Endothelial cell of umbilical vein (primary cell): ENCODE measurements around the gene LIN28B. TPM values are rescaled to one million over a fixed set of nuclear protein-coding genes. Genes with fewer than 3 reads are reported as not detected.

Source experiments
- Bru-seq: library from RNA; stranded (reverse); fragments of 400-500 nt; gene quantifications from one replicate; lab custom pipeline; 2021; lab: Mats Ljungman, UMichigan
- BruChase-seq, 2 experiments: library from RNA; stranded (reverse); fragments of 400-500 nt; gene quantifications; one replicate each; lab custom pipeline; 2021; lab: Mats Ljungman, UMichigan
- BruUV-seq: library from RNA; stranded (reverse); fragments of 400-500 nt; replicated peaks from 2 replicates; lab custom pipeline; 2021; lab: Mats Ljungman, UMichigan
- CTCF ChIA-PET: fragments of 300-600, 350-600 bp; sonication (Branson Sonifier 250); formaldehyde crosslinking; loops from one replicate; lab custom pipeline; 2021; ENCODE audit warnings: antibody characterized with exemption, inconsistent platforms; lab: Charles Lee
- POLR2A ChIA-PET: fragments of 300-600, 350-600 bp; sonication (Branson Sonifier 250); formaldehyde crosslinking; loops from one replicate; lab custom pipeline; 2021; ENCODE audit warnings: antibody characterized with exemption, inconsistent platforms; lab: Charles Lee
- DNase-seq: peaks from one replicate; pipeline ENCODE4 v3.0.0-alpha.2; 2011; ENCODE audit warnings: low read depth, low spot score
- FAIRE-seq: peaks from 2 replicates; lab custom pipeline; 2011; peaks lifted over from hg19 to GRCh38; lab: Jason Lieb, UNC
- H2AFZ ChIP-seq: 2 replicates; pipeline ENCODE4 v1.6.0; 2012; ENCODE audit warnings: low read depth, low read length, control low read depth, inconsistent platforms
- H3K27ac ChIP-seq: 2 replicates; pipeline ENCODE4 v1.5.1; 2011; ENCODE audit warnings: low read depth, mild to moderate bottlenecking, control low read depth, low read length, moderate library complexity; ENCODE audit not compliant: insufficient read depth
- H3K27me3 ChIP-seq, 2 experiments: 2 replicates each; pipeline versions ENCODE4 v1.6.0 to v1.6.1; 2011; ENCODE audit warnings: low read length in 2 of 2, mixed read lengths in 1 of 2; ENCODE audit not compliant: control insufficient read depth in 2 of 2, insufficient read depth in 2 of 2
- H3K36me3 ChIP-seq, 2 experiments: 2 replicates in 1 of 2; 3 replicates in 1 of 2; pipeline ENCODE4 v1.5.1; 2011; ENCODE audit warnings: low read length in 2 of 2, mild to moderate bottlenecking in 1 of 2, moderate library complexity in 1 of 2; ENCODE audit not compliant: control insufficient read depth in 2 of 2, insufficient read depth in 2 of 2; ENCODE audit errors: extremely low read depth in 1 of 2
- H3K4me1 ChIP-seq: 3 replicates; pipeline ENCODE4 v1.5.1; 2011; ENCODE audit warnings: mild to moderate bottlenecking, low read length; ENCODE audit not compliant: control insufficient read depth, insufficient read depth; ENCODE audit errors: extremely low read depth
- H3K4me2 ChIP-seq: 2 replicates; pipeline ENCODE4 v1.6.1; 2011; ENCODE audit warnings: low read length, control low read depth, mixed read lengths; ENCODE audit not compliant: insufficient read depth
- H3K4me3 ChIP-seq, 3 experiments: fragments of 200-600 bp in 1 of 3; sonication (generic), shearing (Covaris generic) in 1 of 3; replicated peaks in 1 of 3; 2 replicates each; pipeline ENCODE4 v1.5.1; 2011 to 2016; ENCODE audit warnings: control low read depth in 3 of 3, low read length in 3 of 3, mild to moderate bottlenecking in 2 of 3, inconsistent platforms in 1 of 3, low read depth in 1 of 3, moderate library complexity in 1 of 3; ENCODE audit not compliant: insufficient read depth in 1 of 3
- H3K79me2 ChIP-seq: 2 replicates; pipeline ENCODE4 v1.6.0; 2012; ENCODE audit warnings: low read length, inconsistent platforms; ENCODE audit not compliant: control insufficient read depth, insufficient read depth
- H3K9ac ChIP-seq: replicated peaks from 2 replicates; pipeline ENCODE3; 2011; ENCODE audit warnings: low read length, control low read depth; ENCODE audit not compliant: insufficient read depth; ENCODE audit errors: extremely low read depth
- H3K9me1 ChIP-seq: replicated peaks from 3 replicates; pipeline ENCODE4 v1.6.0; 2011; ENCODE audit warnings: mild to moderate bottlenecking, low read length; ENCODE audit not compliant: control insufficient read depth, insufficient read depth; ENCODE audit errors: extremely low read depth
- H3K9me3 ChIP-seq: replicated peaks from 2 replicates; pipeline ENCODE4 v1.5.1; 2012; ENCODE audit warnings: low read length, inconsistent platforms; ENCODE audit not compliant: control insufficient read depth, insufficient read depth
- H4K20me1 ChIP-seq: replicated peaks from 2 replicates; pipeline ENCODE3; 2011; ENCODE audit warnings: mild to moderate bottlenecking, low read length; ENCODE audit not compliant: control insufficient read depth, insufficient read depth; ENCODE audit errors: extremely low read depth
- EZH2 ChIP-seq: IDR thresholded peaks from 2 replicates; pipeline ENCODE4 v1.6.1; 2012; ENCODE audit warnings: borderline replicate concordance, low read depth, mild to moderate bottlenecking, moderate library complexity, low read length, inconsistent platforms; ENCODE audit not compliant: severe bottlenecking
- dilution Hi-C: fragments of 300-500 bp; cut with MboI; formaldehyde crosslinking; loops from one replicate; pipeline ENCODE4 v1.15.0; 2019; ENCODE audit warnings: low sequenced_read_pairs; ENCODE audit not compliant: extremely low pct_ligation_motif_present
- intact Hi-C: fragments of 100-400 bp; cut with micrococcal nuclease; formaldehyde crosslinking; loops from one replicate; pipeline ENCODE4 v1.10.0; 2022
- long read RNA-seq: library from polyadenylated mRNA; stranded (forward); transcript quantifications from one replicate; pipeline ENCODE4 v2.0.0, GENCODE V29; 2021
- polyA minus RNA-seq, 3 experiments: library from RNA; depleted of rRNA, polyadenylated mRNA; stranded (reverse); fragments of >200 nt; gene quantifications; 1 replicate in 1 of 3; 2 replicates in 2 of 3; pipeline ENCODE4 v1.2.3, GENCODE V29; 2011
- polyA plus RNA-seq, 4 experiments: library from polyadenylated mRNA; depleted of rRNA in 3 of 4; stranded (reverse) in 3 of 4; unstranded in 1 of 4; fragments of >200 nt; gene quantifications; 2 replicates each; pipeline versions ENCODE4 v1.2.1 to v1.2.3, GENCODE V29; 2011 to 2012; ENCODE audit warnings: missing spikeins in 1 of 4
- total RNA-seq: library from RNA; stranded (reverse); gene quantifications from 2 replicates; pipeline ENCODE4 v1.2.3, GENCODE V29; 2021
- TF ChIP-seq, protein P1 (sequence below), 2 donors: IDR thresholded peaks; 1 replicate in 1 of 2; 2 replicates in 1 of 2; pipeline ENCODE4 v1.5.1; 2011; ENCODE audit warnings: low read length in 2 of 2, mild to moderate bottlenecking in 2 of 2, moderate library complexity in 2 of 2, control low read depth in 1 of 2, inconsistent platforms in 1 of 2, low read depth in 1 of 2; ENCODE audit not compliant: insufficient read depth in 1 of 2; ENCODE audit errors: extremely low read depth in 1 of 2

The LIN28B gene, protein sequence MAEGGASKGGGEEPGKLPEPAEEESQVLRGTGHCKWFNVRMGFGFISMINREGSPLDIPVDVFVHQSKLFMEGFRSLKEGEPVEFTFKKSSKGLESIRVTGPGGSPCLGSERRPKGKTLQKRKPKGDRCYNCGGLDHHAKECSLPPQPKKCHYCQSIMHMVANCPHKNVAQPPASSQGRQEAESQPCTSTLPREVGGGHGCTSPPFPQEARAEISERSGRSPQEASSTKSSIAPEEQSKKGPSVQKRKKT
- not detected in 2 replicates for total RNA-seq
- not detected in 2 replicates for polyA plus RNA-seq
- polyA plus RNA-seq (2011; cell fraction: cytosol; rRNA removed), result not detected in 2 replicates
- polyA plus RNA-seq (2011; cell fraction: nucleus; rRNA removed), result 0.05 TPM in 1 of 2 replicates, not detected in the other
- 0.04 TPM in 1 of 2 replicates, not detected in the other for polyA plus RNA-seq (2012)
- 0.32 and 0.59 TPM in 2 replicates for polyA minus RNA-seq
- not detected for polyA minus RNA-seq (2011; cell fraction: cytosol; rRNA and poly(A)+ RNA removed)
- polyA minus RNA-seq (2011; cell fraction: nucleus; rRNA and poly(A)+ RNA removed), result not detected in 2 replicates
- Bru-seq, nascent RNA, result percentile 10 among the genes with signal in this experiment
- BruChase-seq, experiment 1, labeled RNA remaining after a 6-hour chase, result percentile 10 among the genes with signal in this experiment
- percentile 11 among the genes with signal in this experiment for BruChase-seq, experiment 2, labeled RNA remaining after a 2-hour chase
- long read RNA-seq, result 0 reads

DNA sequence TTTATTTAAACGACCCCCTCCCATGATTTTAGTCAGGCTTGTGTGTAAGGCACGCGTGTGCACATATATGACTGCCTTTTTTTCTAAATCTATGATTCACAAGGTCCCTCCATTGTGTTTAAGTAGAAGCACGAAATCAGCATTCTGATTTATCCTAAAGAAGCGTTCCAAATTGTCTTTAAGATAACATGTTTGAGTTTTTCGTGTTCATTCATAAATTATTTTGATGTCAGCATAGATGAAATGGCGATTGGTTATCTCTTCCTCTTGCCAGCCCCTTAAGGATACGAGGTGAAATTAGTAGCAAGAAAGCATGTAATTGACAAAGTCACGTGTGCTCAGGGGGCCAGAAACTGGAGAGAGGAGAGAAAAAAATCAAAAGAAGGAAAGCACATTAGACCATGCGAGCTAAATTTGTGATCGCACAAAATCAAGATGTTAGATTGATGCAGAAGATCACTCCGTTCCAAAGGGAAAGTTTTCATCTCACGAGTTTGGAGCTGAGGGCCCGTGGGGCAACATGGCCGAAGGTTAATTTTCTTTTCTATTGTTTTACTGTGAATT, at the start of gene LIN28B:
LIN28B (plus strand) TSS at position 377 of the 564 bp plus-strand sequence; CDS start at position 521, 144 bp downstream.
- no peaks in the 10 kb centered on the region for H3K36me3 ChIP-seq
- ChIA-PET CTCF (interaction anchor here (1.8 kb wide), 1 partner anchor 16 kb away, joined by 3 read pairs; no protein-coding TSS in a partner anchor), POLR2A (no interaction called here)
- no peaks in the 10 kb centered on the region for H3K9me1 ChIP-seq
- DNase-seq (no peak), FAIRE-seq (no peak)
- H3K79me2 ChIP-seq, result no peaks in the 10 kb centered on the region
- no peak within 1 kb of the TSS for H3K4me3 ChIP-seq
- H3K4me2 ChIP-seq, result peak within 1 kb of the TSS; percentile 55
- H3K27me3 ChIP-seq, result peaks cover 57 to 81% of the 10 kb centered on the region in 2 experiments
- peaks cover 6% of the 10 kb centered on the region for H3K4me1 ChIP-seq
- intact Hi-C loops, result no loop called here
- no peak within 1 kb of the TSS for H3K9ac ChIP-seq
- H3K9me3 ChIP-seq, result no peaks in the 10 kb centered on the region
- H3K27ac ChIP-seq, result no peak within 1 kb of the TSS
- no peak within 1 kb of the TSS for H2AFZ ChIP-seq
- dilution Hi-C loops, result no loop called here
- TF ChIP-seq EZH2, result peak; percentile 16
- TF ChIP-seq, protein P1, sequence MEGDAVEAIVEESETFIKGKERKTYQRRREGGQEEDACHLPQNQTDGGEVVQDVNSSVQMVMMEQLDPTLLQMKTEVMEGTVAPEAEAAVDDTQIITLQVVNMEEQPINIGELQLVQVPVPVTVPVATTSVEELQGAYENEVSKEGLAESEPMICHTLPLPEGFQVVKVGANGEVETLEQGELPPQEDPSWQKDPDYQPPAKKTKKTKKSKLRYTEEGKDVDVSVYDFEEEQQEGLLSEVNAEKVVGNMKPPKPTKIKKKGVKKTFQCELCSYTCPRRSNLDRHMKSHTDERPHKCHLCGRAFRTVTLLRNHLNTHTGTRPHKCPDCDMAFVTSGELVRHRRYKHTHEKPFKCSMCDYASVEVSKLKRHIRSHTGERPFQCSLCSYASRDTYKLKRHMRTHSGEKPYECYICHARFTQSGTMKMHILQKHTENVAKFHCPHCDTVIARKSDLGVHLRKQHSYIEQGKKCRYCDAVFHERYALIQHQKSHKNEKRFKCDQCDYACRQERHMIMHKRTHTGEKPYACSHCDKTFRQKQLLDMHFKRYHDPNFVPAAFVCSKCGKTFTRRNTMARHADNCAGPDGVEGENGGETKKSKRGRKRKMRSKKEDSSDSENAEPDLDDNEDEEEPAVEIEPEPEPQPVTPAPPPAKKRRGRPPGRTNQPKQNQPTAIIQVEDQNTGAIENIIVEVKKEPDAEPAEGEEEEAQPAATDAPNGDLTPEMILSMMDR (IDR thresholded peaks at IDR 0.05; ENCODE audit: extremely low read depth in 1 of 2, insufficient read depth in 1 of 2, low read depth in 1 of 2, low read length in 2 of 2), result no peak
- H4K20me1 ChIP-seq, result no peaks in the 10 kb centered on the region
- no TSS peak for BruUV-seq
